Astrocyte of the spinal cord (primary cell): ENCODE results near the gene MAP3K15.

ENCODE experiments used
- DNase-seq: peaks from one replicate; pipeline ENCODE4 v3.0.0; 2011; ENCODE audit warnings: low read depth, low spot score
- H3K4me3 ChIP-seq: 2 replicates; pipeline ENCODE4 v1.5.1; 2011; ENCODE audit warnings: low read depth, mild to moderate bottlenecking, low read length, moderate library complexity
- in situ Hi-C: cut with HindIII; loops from 2 replicates; pipeline ENCODE4 v1.10.0; 2017; ENCODE audit warnings: low sequenced_read_pairs
- TF ChIP-seq, protein P1 (sequence below): IDR thresholded peaks from 2 replicates; pipeline ENCODE4 v1.5.1; 2012; ENCODE audit warnings: low read depth, mild to moderate bottlenecking, low read length, inconsistent platforms

Gene MAP3K15

DNA sequence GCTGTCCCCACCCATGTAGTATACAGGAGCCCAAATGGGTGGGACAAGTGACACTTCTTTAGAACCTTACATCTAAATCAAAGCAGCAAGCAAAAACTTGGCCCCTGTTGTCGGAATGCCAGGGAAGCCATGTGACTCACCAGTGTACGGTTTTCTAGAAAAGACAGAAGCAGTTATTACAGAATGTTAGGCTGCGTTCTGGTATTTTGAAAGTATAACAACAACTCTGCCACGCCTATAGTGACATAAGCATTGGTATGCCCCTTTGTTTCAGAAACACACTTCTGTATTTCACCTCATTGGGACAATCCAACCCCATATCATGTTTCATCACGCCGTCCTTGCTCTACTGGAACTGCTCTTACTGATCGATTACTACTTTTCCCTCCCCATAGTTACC is 156.8 kb downstream of the MAP3K15 start:
- no peak overlapping the region for H3K4me3 ChIP-seq
- TF ChIP-seq, protein P1, sequence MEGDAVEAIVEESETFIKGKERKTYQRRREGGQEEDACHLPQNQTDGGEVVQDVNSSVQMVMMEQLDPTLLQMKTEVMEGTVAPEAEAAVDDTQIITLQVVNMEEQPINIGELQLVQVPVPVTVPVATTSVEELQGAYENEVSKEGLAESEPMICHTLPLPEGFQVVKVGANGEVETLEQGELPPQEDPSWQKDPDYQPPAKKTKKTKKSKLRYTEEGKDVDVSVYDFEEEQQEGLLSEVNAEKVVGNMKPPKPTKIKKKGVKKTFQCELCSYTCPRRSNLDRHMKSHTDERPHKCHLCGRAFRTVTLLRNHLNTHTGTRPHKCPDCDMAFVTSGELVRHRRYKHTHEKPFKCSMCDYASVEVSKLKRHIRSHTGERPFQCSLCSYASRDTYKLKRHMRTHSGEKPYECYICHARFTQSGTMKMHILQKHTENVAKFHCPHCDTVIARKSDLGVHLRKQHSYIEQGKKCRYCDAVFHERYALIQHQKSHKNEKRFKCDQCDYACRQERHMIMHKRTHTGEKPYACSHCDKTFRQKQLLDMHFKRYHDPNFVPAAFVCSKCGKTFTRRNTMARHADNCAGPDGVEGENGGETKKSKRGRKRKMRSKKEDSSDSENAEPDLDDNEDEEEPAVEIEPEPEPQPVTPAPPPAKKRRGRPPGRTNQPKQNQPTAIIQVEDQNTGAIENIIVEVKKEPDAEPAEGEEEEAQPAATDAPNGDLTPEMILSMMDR, result no peak
- in situ Hi-C loops, result no loop called here
- no peak for DNase-seq

DNA sequence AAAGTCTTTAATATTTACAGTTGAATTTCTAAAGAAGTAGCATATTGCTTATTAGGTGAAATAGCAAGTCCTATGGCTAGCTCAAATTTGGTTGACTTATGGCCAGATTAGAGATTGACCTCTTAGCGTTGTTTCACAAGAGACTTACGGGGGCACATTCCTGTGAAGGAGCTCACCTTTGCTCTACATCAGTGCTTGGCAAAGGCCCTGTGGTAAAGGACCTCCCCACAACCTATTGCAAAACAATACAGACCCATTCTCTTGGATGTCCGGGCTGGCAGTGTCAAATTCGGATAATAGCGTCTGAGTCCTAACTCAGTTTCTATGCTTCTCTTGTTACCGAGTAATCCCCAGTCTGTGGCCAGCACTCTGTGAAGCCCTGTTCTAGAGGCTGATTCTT is 160.7 kb downstream of the MAP3K15 start:
- no peak overlapping the region for H3K4me3 ChIP-seq
- TF ChIP-seq, protein P1, result no peak
- no peak for DNase-seq
- in situ Hi-C loops, result no loop called here

DNA sequence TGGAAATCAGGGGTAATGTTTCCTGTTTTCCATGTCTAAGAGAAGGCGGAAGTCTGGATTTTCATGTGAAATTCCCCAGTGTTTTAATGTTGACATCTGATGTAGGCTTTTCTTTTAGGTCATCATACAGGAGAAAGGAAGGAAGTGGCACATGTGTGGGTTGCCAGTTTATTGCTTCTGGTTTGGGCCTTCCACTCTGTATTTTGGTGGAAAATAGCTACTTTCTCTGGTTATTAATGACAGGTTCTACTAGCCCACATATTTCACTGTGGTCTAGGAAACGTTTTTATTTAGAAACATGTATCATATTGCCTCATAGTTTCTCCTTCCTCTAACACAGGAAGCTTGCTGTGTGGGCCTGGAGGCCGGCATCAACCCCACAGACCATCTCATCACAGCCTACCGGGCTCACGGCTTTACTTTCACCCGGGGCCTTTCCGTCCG is 164.3 kb downstream of the MAP3K15 start:
- no peak overlapping the region for H3K4me3 ChIP-seq
- no peak for DNase-seq
- in situ Hi-C loops, result no loop called here
- TF ChIP-seq, protein P1, result no peak

DNA sequence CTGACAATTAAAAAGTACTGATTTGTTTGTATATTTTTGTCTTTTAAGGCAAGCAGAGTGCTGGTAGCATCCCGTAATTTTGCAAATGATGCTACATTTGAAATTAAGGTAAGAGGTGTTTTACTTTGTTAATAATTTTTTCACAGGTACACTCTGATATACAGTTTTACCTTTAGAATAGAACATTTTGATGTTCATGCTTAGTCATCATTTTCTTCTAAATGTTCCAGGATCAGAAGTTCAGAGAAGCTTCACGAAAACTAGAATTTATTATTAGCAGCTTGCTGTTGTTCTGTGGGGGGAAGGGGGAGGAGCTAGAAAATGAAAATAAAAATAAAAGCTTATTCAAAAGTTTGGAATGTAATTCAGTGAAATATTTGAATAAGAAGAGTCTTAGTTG is 166.0 kb downstream of the MAP3K15 start:
- TF ChIP-seq, protein P1, result no peak
- in situ Hi-C loops, result no loop called here
- H3K4me3 ChIP-seq, result no peak overlapping the region
- no peak for DNase-seq

DNA sequence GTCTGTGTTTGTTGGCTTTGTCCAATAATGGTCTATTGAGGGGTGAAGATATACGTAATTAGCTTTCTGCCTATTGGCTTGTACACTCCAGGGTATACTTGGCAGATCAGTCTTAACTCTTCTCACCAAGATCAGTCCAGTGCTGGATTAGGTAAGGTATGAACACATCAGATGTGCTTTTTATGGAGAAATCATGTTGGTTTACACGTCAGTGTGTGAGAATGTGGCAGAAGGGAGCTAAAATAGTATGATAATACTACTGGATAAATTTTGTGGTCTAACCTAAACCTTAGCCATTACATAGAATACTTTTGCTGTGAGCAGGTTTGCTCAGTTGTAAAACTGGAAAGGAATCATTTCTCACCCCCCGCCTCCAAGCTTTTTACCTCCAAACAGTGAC is 167.4 kb downstream of the MAP3K15 start:
- no peak for DNase-seq
- in situ Hi-C loops, result no loop called here
- H3K4me3 ChIP-seq, result no peak overlapping the region
- TF ChIP-seq, protein P1, result no peak

DNA sequence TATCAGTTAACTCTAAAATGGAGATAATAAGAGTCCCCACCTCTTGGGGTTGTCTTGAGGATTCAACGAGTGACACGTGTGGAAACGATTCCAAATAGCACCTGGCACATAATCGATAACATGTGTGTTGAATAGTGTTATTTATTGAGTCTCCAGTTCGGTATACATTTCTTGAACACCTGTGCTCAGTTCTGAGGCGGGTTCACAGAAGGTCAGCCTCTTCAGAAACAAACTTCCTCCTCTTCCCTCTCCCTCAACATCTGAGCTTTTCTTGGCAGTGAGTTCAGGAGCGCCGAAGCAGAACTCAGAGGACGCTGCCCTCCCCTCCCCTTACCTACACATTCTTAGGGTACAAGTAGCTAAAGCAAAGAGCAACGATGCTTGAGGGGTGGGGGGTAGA is 170.6 kb downstream of the MAP3K15 start:
- TF ChIP-seq, protein P1, result no peak
- in situ Hi-C loops, result no loop called here

More for the DNA sequence above, 170.6 kb downstream of the MAP3K15 start:
- H3K4me3 ChIP-seq, result peak overlapping the region; percentile 71
- no peak for DNase-seq
